IMR-90 (cell line): ENCODE measurements around the gene AGBL3. TPM values are rescaled to one million over a fixed set of nuclear protein-coding genes. Genes with fewer than 3 reads are reported as not detected.

Experiments
- ATAC-seq: fragments of 200-7000 bp; cut with Tn5 transposase; 2 replicates; pipeline ENCODE4 v1.9.1; 2020; ENCODE audit warnings: low read depth, mild to moderate bottlenecking, moderate library complexity
- BruUV-seq: library from RNA; stranded (reverse); fragments of 400-500 nt; replicated peaks from 2 replicates; lab custom pipeline; 2021; lab: Mats Ljungman, UMichigan
- CTCF ChIA-PET: fragments of 300-600 bp; formaldehyde crosslinking; extraction: SDS; loops from one replicate; lab custom pipeline; 2021; ENCODE audit warnings: antibody characterized with exemption; lab: Yijun Ruan, JAX
- POLR2A ChIA-PET: fragments of 300-600 bp; sonication (Branson Sonifier 250); formaldehyde crosslinking; loops from one replicate; lab custom pipeline; 2022; ENCODE audit warnings: antibody characterized with exemption; ENCODE audit not compliant: unreplicated experiment; lab: Charles Lee
- DNase-seq: peaks from one replicate; pipeline ENCODE4 v3.0.0; 2013
- H2AFZ ChIP-seq: replicated peaks from 2 replicates; pipeline ENCODE3; 2013; ENCODE audit warnings: low read length, mild to moderate bottlenecking; ENCODE audit not compliant: poor library complexity
- H2AK5ac ChIP-seq: 2 replicates; pipeline ENCODE4 v1.6.1; 2013; ENCODE audit warnings: low read depth, low read length, inconsistent platforms
- H2AK9ac ChIP-seq: replicated peaks from 2 replicates; pipeline ENCODE3; 2013; ENCODE audit warnings: mild to moderate bottlenecking, low read depth, low read length, moderate library complexity; ENCODE audit not compliant: poor library complexity
- H2BK120ac ChIP-seq: 2 replicates; pipeline ENCODE4 v1.6.1; 2013; ENCODE audit warnings: low read depth, low read length, inconsistent platforms
- H2BK15ac ChIP-seq: 3 replicates; pipeline ENCODE4 v1.6.1; 2013; ENCODE audit warnings: low read depth, low read length, inconsistent platforms
- H2BK20ac ChIP-seq: 2 replicates; pipeline ENCODE4 v1.6.1; 2013; ENCODE audit warnings: low read depth, mild to moderate bottlenecking, inconsistent platforms, low read length, moderate library complexity
- H2BK5ac ChIP-seq: 2 replicates; pipeline ENCODE4 v1.6.1; 2013; ENCODE audit warnings: mild to moderate bottlenecking, low read depth, low read length, inconsistent platforms; ENCODE audit not compliant: poor library complexity, severe bottlenecking
- H3K14ac ChIP-seq: replicated peaks from 2 replicates; pipeline ENCODE4 v1.6.1; 2013; ENCODE audit warnings: low read depth, low read length, inconsistent platforms
- H3K18ac ChIP-seq: 2 replicates; pipeline ENCODE4 v1.6.1; 2013; ENCODE audit warnings: low read depth, low read length, control low read depth
- H3K23ac ChIP-seq: 2 replicates; pipeline ENCODE4 v1.6.1; 2013; ENCODE audit warnings: low read depth, low read length, inconsistent platforms
- H3K27ac ChIP-seq: 2 replicates; pipeline ENCODE4 v1.5.1; 2013; ENCODE audit warnings: mild to moderate bottlenecking, control low read depth, low read length; ENCODE audit not compliant: insufficient read depth
- H3K27me3 ChIP-seq: 2 replicates; pipeline ENCODE4 v1.6.1; 2013; ENCODE audit warnings: low read length; ENCODE audit not compliant: control insufficient read depth, insufficient read depth
- H3K36me3 ChIP-seq: 2 replicates; pipeline ENCODE4 v1.6.1; 2013; ENCODE audit warnings: low read length, mixed read lengths; ENCODE audit not compliant: control insufficient read depth, insufficient read depth
- H3K4ac ChIP-seq: 2 replicates; pipeline ENCODE4 v1.6.1; 2013; ENCODE audit warnings: low read depth, low read length, inconsistent platforms
- H3K4me1 ChIP-seq: 2 replicates; pipeline ENCODE4 v1.6.1; 2013; ENCODE audit warnings: low read length, mixed read lengths; ENCODE audit not compliant: control insufficient read depth, insufficient read depth
- H3K4me2 ChIP-seq: 2 replicates; pipeline ENCODE4 v1.6.1; 2013; ENCODE audit warnings: low read depth, mild to moderate bottlenecking, control low read depth, low read length, moderate library complexity
- H3K4me3 ChIP-seq: 2 replicates; pipeline ENCODE4 v1.5.1; 2013; ENCODE audit warnings: low read depth, mild to moderate bottlenecking, control low read depth, low read length, moderate library complexity; ENCODE audit not compliant: insufficient read depth
- H3K56ac ChIP-seq: 2 replicates; pipeline ENCODE4 v1.6.1; 2013; ENCODE audit warnings: low read length, inconsistent platforms; ENCODE audit not compliant: insufficient read depth; ENCODE audit errors: extremely low read depth
- H3K79me1 ChIP-seq, 2 experiments: 2 replicates each; pipeline ENCODE4 v1.6.1; 2013; ENCODE audit warnings: low read length in 2 of 2, inconsistent platforms in 1 of 2, low read depth in 1 of 2
- H3K9ac ChIP-seq: 2 replicates; pipeline ENCODE4 v1.6.1; 2013; ENCODE audit warnings: low read depth, low read length, control low read depth
- H3K9me1 ChIP-seq: 2 replicates; pipeline ENCODE4 v1.6.1; 2013; ENCODE audit warnings: low read length, inconsistent platforms; ENCODE audit not compliant: insufficient read depth
- H3K9me3 ChIP-seq: 2 replicates; pipeline ENCODE4 v1.6.1; 2013; ENCODE audit warnings: low read length; ENCODE audit not compliant: control insufficient read depth, insufficient read depth
- H4K20me1 ChIP-seq: 2 replicates; pipeline ENCODE4 v1.6.1; 2013; ENCODE audit warnings: low read length, inconsistent platforms; ENCODE audit not compliant: insufficient read depth
- H4K5ac ChIP-seq: 2 replicates; pipeline ENCODE4 v1.6.1; 2013; ENCODE audit warnings: mild to moderate bottlenecking, low read depth, low read length, control low read depth
- H4K8ac ChIP-seq, 2 experiments: 2 replicates each; pipeline ENCODE4 v1.6.1; 2013; ENCODE audit warnings: low read depth in 2 of 2, low read length in 2 of 2, control low read depth in 1 of 2, inconsistent platforms in 1 of 2
- H4K91ac ChIP-seq: 2 replicates; pipeline ENCODE4 v1.6.1; 2013; ENCODE audit warnings: low read depth, low read length, inconsistent platforms; ENCODE audit not compliant: insufficient read depth
- BHLHE40 ChIP-seq: fragments of 150-350 bp; IDR thresholded peaks from 2 replicates; pipeline ENCODE4 v1.6.1; 2016; ENCODE audit warnings: mild to moderate bottlenecking, low read depth, low read length
- CEBPB ChIP-seq: IDR thresholded peaks from 2 replicates; pipeline ENCODE4 v1.6.1; 2012; ENCODE audit warnings: low read depth, low read length, improper control_type of control experiment
- CHD1 ChIP-seq: IDR thresholded peaks from 2 replicates; pipeline ENCODE4 v1.6.1; 2012; ENCODE audit warnings: low read depth, low read length, improper control_type of control experiment
- FOS ChIP-seq: fragments of 150-350 bp; IDR thresholded peaks from 2 replicates; pipeline ENCODE4 v1.6.1; 2016; ENCODE audit warnings: low read depth, low read length
- MAFK ChIP-seq: IDR thresholded peaks from 2 replicates; pipeline ENCODE4 v1.6.1; 2012; ENCODE audit warnings: low read depth, low read length, improper control_type of control experiment
- MAZ ChIP-seq: IDR thresholded peaks from 2 replicates; pipeline ENCODE4 v1.6.1; 2012; ENCODE audit warnings: low read depth, mild to moderate bottlenecking, low read length, improper control_type of control experiment, moderate library complexity, borderline replicate concordance
- MXI1 ChIP-seq: IDR thresholded peaks from 2 replicates; pipeline ENCODE4 v1.6.1; 2012; ENCODE audit warnings: low read depth, mild to moderate bottlenecking, low read length, moderate library complexity, borderline replicate concordance
- NFE2L2 ChIP-seq: fragments of 150-350 bp; IDR thresholded peaks from 2 replicates; pipeline ENCODE4 v1.6.1; 2016; ENCODE audit warnings: low read depth, mild to moderate bottlenecking, low read length
- POLR2A ChIP-seq: IDR thresholded peaks from 2 replicates; pipeline ENCODE4 v1.6.1; 2012; ENCODE audit warnings: mild to moderate bottlenecking, low read depth, low read length
- RAD21 ChIP-seq: IDR thresholded peaks from 2 replicates; pipeline ENCODE4 v1.6.1; 2012; ENCODE audit warnings: low read length, improper control_type of control experiment
- RCOR1 ChIP-seq: IDR thresholded peaks from 2 replicates; pipeline ENCODE4 v1.6.1; 2012; ENCODE audit warnings: mild to moderate bottlenecking, low read length, improper control_type of control experiment; ENCODE audit not compliant: insufficient replicate concordance
- RFX5 ChIP-seq: IDR thresholded peaks from 2 replicates; pipeline ENCODE4 v1.8.0; 2012; ENCODE audit warnings: low read depth, mild to moderate bottlenecking, low read length, moderate library complexity
- SMC3 ChIP-seq: fragments of 150-350 bp; IDR thresholded peaks from 2 replicates; pipeline ENCODE4 v1.6.1; 2016; ENCODE audit warnings: low read depth, mild to moderate bottlenecking, antibody characterized with exemption, low read length, moderate library complexity
- WGBS, 2 experiments: methylation state at CpG; one replicate each; pipeline versions ENCODE4 v1.1.5 to v1.1.7; 2013; ENCODE audit warnings: missing lambda C conversion rate in 2 of 2; ENCODE audit not compliant: insufficient read length in 1 of 2; ENCODE audit errors: extremely low coverage in 2 of 2; 5-methylcytosine and 5-hydroxymethylcytosine counted together
- dilution Hi-C: fragments of 300-500 bp; cut with HindIII; formaldehyde crosslinking; loops from one replicate; pipeline ENCODE4 v1.14.3; 2018; ENCODE audit warnings: low sequenced_read_pairs; ENCODE audit not compliant: unreplicated experiment
- in situ Hi-C: fragments of 300-500 bp; cut with MboI; formaldehyde crosslinking; loops from 3 replicates; pipeline ENCODE4 v1.14.3; 2019; ENCODE audit warnings: low sequenced_read_pairs, inconsistent platforms, mixed read lengths
- intact Hi-C: fragments of 100-400 bp; cut with micrococcal nuclease; formaldehyde crosslinking; loops from 2 replicates; pipeline ENCODE4 v1.10.0; 2022
- polyA plus RNA-seq, 3 experiments: library from polyadenylated mRNA; depleted of rRNA; stranded (reverse); fragments of >200 nt; gene quantifications; 2 replicates each; pipeline ENCODE4 v1.2.3, GENCODE V29; 2012; ENCODE audit warnings: low replicate concordance in 1 of 3
- total RNA-seq: library from RNA; depleted of rRNA; stranded (reverse); fragments of >200 nt; gene quantifications from 2 replicates; pipeline ENCODE4 v1.2.3, GENCODE V29; 2012
- TF ChIP-seq, protein P1 (sequence below): fragments of 150-350 bp; IDR thresholded peaks from 2 replicates; pipeline ENCODE4 v1.6.1; 2017; ENCODE audit warnings: mild to moderate bottlenecking, antibody characterized with exemption, low read length, low read depth
- TF ChIP-seq, protein P2 (sequence below): fragments of 150-350 bp; IDR thresholded peaks from 2 replicates; pipeline ENCODE4 v1.6.1; 2016; ENCODE audit warnings: low read depth, mild to moderate bottlenecking, low read length, moderate library complexity, borderline replicate concordance
- TF ChIP-seq, protein P3 (sequence below): conservative IDR thresholded peaks from 2 replicates; pipeline ENCODE4 v1.5.1; 2012; ENCODE audit warnings: mild to moderate bottlenecking, low read depth, low read length, improper control_type of control experiment

AGBL3 gene
- total and polyA plus RNA-seq, 2 of the 4 experiments (the other 2 are of a cell fraction): 0.18 to 0.65 TPM

DNA sequence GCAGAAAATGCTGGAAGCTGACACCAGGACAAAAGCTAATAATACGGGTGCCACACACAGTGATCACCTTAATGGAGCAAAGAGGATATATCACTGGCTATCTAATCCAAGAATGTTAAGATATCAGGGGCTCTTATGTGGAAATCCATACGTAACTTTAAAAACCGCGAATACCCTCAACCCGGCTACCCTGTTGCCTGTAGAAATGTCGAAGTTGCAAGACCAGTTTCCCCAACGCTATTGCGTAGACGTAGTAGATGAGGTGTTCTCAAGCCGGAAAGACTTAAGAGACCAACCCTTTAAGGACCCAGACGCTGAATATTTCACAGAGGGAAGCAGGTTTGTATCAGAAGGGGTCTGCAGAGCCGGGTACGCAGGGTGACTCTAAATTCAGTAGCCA is 192.1 kb downstream of the AGBL3 start:
- Histone ChIP-seq H3K4ac (no peak overlapping the region), H4K8ac (no peak overlapping the region), H3K18ac (no peak overlapping the region), H2BK5ac (no peak overlapping the region), H3K9me3 (peaks cover 38% of the 10 kb centered on the region), H2BK20ac (no peak overlapping the region), H3K27me3 (no peaks in the 10 kb centered on the region), H3K4me3 (no peak overlapping the region), H3K23ac (no peak overlapping the region), H4K91ac (no peak overlapping the region), H2AFZ (no peak overlapping the region), H2AK9ac (no peak overlapping the region), H4K5ac (no peak overlapping the region), H3K4me1 (no peaks in the 10 kb centered on the region), H2AK5ac (no peak overlapping the region), H3K27ac (no peak overlapping the region), H3K56ac (no peak overlapping the region), H3K14ac (no peak overlapping the region), H3K4me2 (no peak overlapping the region), H2BK120ac (no peak overlapping the region), H3K36me3 (peaks cover 7% of the 10 kb centered on the region), H3K79me1 (no peaks in the 10 kb centered on the region), H2BK15ac (no peak overlapping the region), H3K9ac (no peak overlapping the region), H4K20me1 (no peaks in the 10 kb centered on the region), H3K9me1 (no peaks in the 10 kb centered on the region)
- ChIA-PET POLR2A (no interaction called here), CTCF (no interaction called here)
- 100% methylated on average over 6 of the region's 13 CpGs; no CpG with 5 or more reads in 1 of the 2 experiments for WGBS, 2 experiments
- TF ChIP-seq, protein P1, sequence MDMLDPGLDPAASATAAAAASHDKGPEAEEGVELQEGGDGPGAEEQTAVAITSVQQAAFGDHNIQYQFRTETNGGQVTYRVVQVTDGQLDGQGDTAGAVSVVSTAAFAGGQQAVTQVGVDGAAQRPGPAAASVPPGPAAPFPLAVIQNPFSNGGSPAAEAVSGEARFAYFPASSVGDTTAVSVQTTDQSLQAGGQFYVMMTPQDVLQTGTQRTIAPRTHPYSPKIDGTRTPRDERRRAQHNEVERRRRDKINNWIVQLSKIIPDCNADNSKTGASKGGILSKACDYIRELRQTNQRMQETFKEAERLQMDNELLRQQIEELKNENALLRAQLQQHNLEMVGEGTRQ: no peak
- TF ChIP-seq CEBPB: no peak
- TF ChIP-seq, protein P2, sequence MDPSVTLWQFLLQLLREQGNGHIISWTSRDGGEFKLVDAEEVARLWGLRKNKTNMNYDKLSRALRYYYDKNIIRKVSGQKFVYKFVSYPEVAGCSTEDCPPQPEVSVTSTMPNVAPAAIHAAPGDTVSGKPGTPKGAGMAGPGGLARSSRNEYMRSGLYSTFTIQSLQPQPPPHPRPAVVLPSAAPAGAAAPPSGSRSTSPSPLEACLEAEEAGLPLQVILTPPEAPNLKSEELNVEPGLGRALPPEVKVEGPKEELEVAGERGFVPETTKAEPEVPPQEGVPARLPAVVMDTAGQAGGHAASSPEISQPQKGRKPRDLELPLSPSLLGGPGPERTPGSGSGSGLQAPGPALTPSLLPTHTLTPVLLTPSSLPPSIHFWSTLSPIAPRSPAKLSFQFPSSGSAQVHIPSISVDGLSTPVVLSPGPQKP: no peak
- TF ChIP-seq RCOR1: no peak
- TF ChIP-seq RFX5: no peak
- no peak for TF ChIP-seq BHLHE40
- no peak for TF ChIP-seq MAFK
- no peak for TF ChIP-seq SMC3
- TF ChIP-seq, protein P3, sequence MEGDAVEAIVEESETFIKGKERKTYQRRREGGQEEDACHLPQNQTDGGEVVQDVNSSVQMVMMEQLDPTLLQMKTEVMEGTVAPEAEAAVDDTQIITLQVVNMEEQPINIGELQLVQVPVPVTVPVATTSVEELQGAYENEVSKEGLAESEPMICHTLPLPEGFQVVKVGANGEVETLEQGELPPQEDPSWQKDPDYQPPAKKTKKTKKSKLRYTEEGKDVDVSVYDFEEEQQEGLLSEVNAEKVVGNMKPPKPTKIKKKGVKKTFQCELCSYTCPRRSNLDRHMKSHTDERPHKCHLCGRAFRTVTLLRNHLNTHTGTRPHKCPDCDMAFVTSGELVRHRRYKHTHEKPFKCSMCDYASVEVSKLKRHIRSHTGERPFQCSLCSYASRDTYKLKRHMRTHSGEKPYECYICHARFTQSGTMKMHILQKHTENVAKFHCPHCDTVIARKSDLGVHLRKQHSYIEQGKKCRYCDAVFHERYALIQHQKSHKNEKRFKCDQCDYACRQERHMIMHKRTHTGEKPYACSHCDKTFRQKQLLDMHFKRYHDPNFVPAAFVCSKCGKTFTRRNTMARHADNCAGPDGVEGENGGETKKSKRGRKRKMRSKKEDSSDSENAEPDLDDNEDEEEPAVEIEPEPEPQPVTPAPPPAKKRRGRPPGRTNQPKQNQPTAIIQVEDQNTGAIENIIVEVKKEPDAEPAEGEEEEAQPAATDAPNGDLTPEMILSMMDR: no peak
- TF ChIP-seq FOS: no peak
- TF ChIP-seq MAZ: no peak
- TF ChIP-seq POLR2A: no peak
- no peak for TF ChIP-seq MXI1
- no peak for TF ChIP-seq RAD21
- no peak for TF ChIP-seq NFE2L2
- no peak for TF ChIP-seq CHD1
- intact Hi-C loops (no loop called here), dilution Hi-C loops (no loop called here), in situ Hi-C loops (no loop called here)
- DNase-seq (no peak), ATAC-seq (no peak)
- no TSS peak for BruUV-seq
